Keratinocyte (primary cell): ENCODE results near the gene FAM174A. TPM values are rescaled to one million over a fixed set of nuclear protein-coding genes. Genes with fewer than 3 reads are reported as not detected.

ENCODE experiments used
- DNase-seq: peaks from one replicate; pipeline ENCODE4 v3.0.0-alpha.2; 2011; ENCODE audit warnings: low read depth, missing footprints, low spot score
- FAIRE-seq: peaks from 2 replicates; lab custom pipeline; 2011; peaks lifted over from hg19 to GRCh38; lab: Jason Lieb, UNC
- H2AFZ ChIP-seq: 2 replicates; pipeline ENCODE4 v1.6.0; 2012; ENCODE audit warnings: low read length, control low read depth, inconsistent platforms; ENCODE audit not compliant: control insufficient read depth
- H3K27ac ChIP-seq: 2 replicates; pipeline ENCODE4 v1.5.1; 2011; ENCODE audit warnings: low read length; ENCODE audit not compliant: control insufficient read depth, insufficient read depth
- H3K27me3 ChIP-seq: 3 replicates; pipeline ENCODE4 v1.6.0; 2011; ENCODE audit warnings: low read length; ENCODE audit not compliant: control insufficient read depth, insufficient read depth; ENCODE audit errors: extremely low read depth
- H3K36me3 ChIP-seq, 2 experiments: 2 replicates in 1 of 2; 3 replicates in 1 of 2; pipeline ENCODE4 v1.5.1; 2011; ENCODE audit warnings: low read length in 2 of 2, mild to moderate bottlenecking in 1 of 2; ENCODE audit not compliant: control insufficient read depth in 2 of 2, insufficient read depth in 2 of 2; ENCODE audit errors: extremely low read depth in 1 of 2
- H3K4me1 ChIP-seq: 3 replicates; pipeline ENCODE4 v1.5.1; 2011; ENCODE audit warnings: low read length; ENCODE audit not compliant: control insufficient read depth, insufficient read depth; ENCODE audit errors: extremely low read depth
- H3K4me2 ChIP-seq: 3 replicates; pipeline ENCODE4 v1.6.0; 2011; ENCODE audit warnings: low read depth, low read length; ENCODE audit not compliant: control insufficient read depth, insufficient read depth; ENCODE audit errors: extremely low read depth
- H3K4me3 ChIP-seq, 3 experiments: fragments of 200-600 bp in 1 of 3; sonication (generic) in 1 of 3; 2 replicates in 2 of 3; 3 replicates in 1 of 3; pipeline ENCODE4 v1.5.1; 2011 to 2016; ENCODE audit warnings: low read length in 3 of 3, mild to moderate bottlenecking in 3 of 3, control low read depth in 2 of 3, inconsistent platforms in 1 of 3, low read depth in 1 of 3, mixed read lengths in 1 of 3, mixed run types in 1 of 3, moderate library complexity in 1 of 3; ENCODE audit not compliant: control insufficient read depth in 2 of 3, insufficient read depth in 2 of 3; ENCODE audit errors: extremely low read depth in 1 of 3
- H3K79me2 ChIP-seq: 2 replicates; pipeline ENCODE4 v1.6.0; 2012; ENCODE audit warnings: low read length; ENCODE audit not compliant: control insufficient read depth, insufficient read depth
- H3K9ac ChIP-seq: 3 replicates; pipeline ENCODE4 v1.6.0; 2011; ENCODE audit warnings: low read length; ENCODE audit not compliant: control insufficient read depth, insufficient read depth; ENCODE audit errors: extremely low read depth
- H3K9me1 ChIP-seq: 3 replicates; pipeline ENCODE4 v1.6.0; 2011; ENCODE audit warnings: low read length; ENCODE audit not compliant: control insufficient read depth, insufficient read depth; ENCODE audit errors: extremely low read depth
- H3K9me3 ChIP-seq: 2 replicates; pipeline ENCODE4 v1.5.1; 2012; ENCODE audit warnings: low read depth, low read length; ENCODE audit not compliant: control insufficient read depth
- H4K20me1 ChIP-seq: 3 replicates; pipeline ENCODE4 v1.6.0; 2011; ENCODE audit warnings: low read length; ENCODE audit not compliant: control insufficient read depth, insufficient read depth; ENCODE audit errors: extremely low read depth
- EZH2 ChIP-seq: IDR thresholded peaks from one replicate; pipeline ENCODE4 v1.6.1; 2012; ENCODE audit warnings: inconsistent platforms, mild to moderate bottlenecking, low read length, moderate library complexity
- dilution Hi-C: fragments of 300-500 bp; cut with MboI; formaldehyde crosslinking; loops from one replicate; pipeline ENCODE4 v1.7.0; 2020; ENCODE audit warnings: low sequenced_read_pairs; ENCODE audit not compliant: extremely low pct_ligation_motif_present
- polyA plus RNA-seq, 5 experiments: library from polyadenylated mRNA; depleted of rRNA in 3 of 5; stranded (reverse) in 3 of 5; stranded (forward) in 1 of 5; unstranded in 1 of 5; fragments of >200 nt; gene quantifications; 1 replicate in 1 of 5; 2 replicates in 3 of 5; 3 replicates in 1 of 5; pipeline versions ENCODE4 v1.2.1 to v1.2.3, GENCODE V29; 2011 to 2012; ENCODE audit warnings: missing spikeins in 2 of 5, low read depth in 1 of 5, low replicate concordance in 1 of 5
- TF ChIP-seq, protein P1 (sequence below), 3 experiments: IDR thresholded peaks in 1 of 3; conservative IDR thresholded peaks in 1 of 3; optimal IDR thresholded peaks in 1 of 3; 2 replicates in 2 of 3; 3 replicates in 1 of 3; pipeline versions ENCODE3 to v1.5.1; 2011; ENCODE audit warnings: low read length in 3 of 3, mild to moderate bottlenecking in 3 of 3, moderate library complexity in 2 of 3, control low read depth in 1 of 3, inconsistent platforms in 1 of 3; ENCODE audit not compliant: insufficient read depth in 2 of 3; ENCODE audit errors: extremely low read depth in 1 of 3

Gene FAM174A
- polyA plus RNA-seq, 1 donor (not counting 4 experiments of a cell fraction or from before 2014, with no cell fraction given): 17.3 TPM

DNA sequence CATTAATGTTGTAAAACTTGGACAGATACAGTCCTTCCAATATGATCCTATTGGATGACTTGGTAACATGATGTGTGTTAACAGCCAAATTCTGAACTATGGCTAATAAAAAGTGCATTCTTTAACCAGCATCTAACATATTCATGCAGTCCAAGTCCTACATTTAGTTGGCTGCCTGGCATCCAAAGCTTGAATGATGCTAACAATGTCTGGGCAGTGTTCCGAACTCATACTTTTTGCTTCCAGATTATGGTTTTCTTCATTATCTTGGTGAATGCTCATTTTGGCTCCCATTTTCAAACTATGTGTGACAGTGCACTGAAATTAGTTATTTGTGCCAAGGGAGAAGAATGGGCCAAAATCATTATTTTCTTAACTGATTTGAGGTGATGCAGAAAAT is 2.8 kb downstream of the FAM174A start:
- Histone ChIP-seq H3K79me2 (peaks cover 27% of the 10 kb centered on the region), H3K9ac (no peak overlapping the region), H2AFZ (peak overlapping the region; percentile 55), H4K20me1 (no peaks in the 10 kb centered on the region), H3K27ac (no peak overlapping the region), H3K36me3 (no peaks in the 10 kb centered on the region), H3K4me3 (peak overlapping the region in 2 of 3 experiments; percentile 15 to 55), H3K4me1 (peaks cover 47% of the 10 kb centered on the region), H3K27me3 (no peaks in the 10 kb centered on the region), H3K9me1 (no peaks in the 10 kb centered on the region), H3K9me3 (no peaks in the 10 kb centered on the region), H3K4me2 (peak overlapping the region; percentile 81)
- dilution Hi-C loops: no loop called here
- DNase-seq (no peak), FAIRE-seq (no peak)
- no peak for TF ChIP-seq EZH2
- TF ChIP-seq, protein P1, sequence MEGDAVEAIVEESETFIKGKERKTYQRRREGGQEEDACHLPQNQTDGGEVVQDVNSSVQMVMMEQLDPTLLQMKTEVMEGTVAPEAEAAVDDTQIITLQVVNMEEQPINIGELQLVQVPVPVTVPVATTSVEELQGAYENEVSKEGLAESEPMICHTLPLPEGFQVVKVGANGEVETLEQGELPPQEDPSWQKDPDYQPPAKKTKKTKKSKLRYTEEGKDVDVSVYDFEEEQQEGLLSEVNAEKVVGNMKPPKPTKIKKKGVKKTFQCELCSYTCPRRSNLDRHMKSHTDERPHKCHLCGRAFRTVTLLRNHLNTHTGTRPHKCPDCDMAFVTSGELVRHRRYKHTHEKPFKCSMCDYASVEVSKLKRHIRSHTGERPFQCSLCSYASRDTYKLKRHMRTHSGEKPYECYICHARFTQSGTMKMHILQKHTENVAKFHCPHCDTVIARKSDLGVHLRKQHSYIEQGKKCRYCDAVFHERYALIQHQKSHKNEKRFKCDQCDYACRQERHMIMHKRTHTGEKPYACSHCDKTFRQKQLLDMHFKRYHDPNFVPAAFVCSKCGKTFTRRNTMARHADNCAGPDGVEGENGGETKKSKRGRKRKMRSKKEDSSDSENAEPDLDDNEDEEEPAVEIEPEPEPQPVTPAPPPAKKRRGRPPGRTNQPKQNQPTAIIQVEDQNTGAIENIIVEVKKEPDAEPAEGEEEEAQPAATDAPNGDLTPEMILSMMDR (optimal IDR thresholded peaks at IDR 0.05 in 1 of 3, IDR thresholded peaks at IDR 0.05 in 1 of 3, conservative IDR thresholded peaks at IDR 0.05 in 1 of 3; ENCODE audit: extremely low read depth in 1 of 3, insufficient read depth in 2 of 3, low read length in 3 of 3): no peak

DNA sequence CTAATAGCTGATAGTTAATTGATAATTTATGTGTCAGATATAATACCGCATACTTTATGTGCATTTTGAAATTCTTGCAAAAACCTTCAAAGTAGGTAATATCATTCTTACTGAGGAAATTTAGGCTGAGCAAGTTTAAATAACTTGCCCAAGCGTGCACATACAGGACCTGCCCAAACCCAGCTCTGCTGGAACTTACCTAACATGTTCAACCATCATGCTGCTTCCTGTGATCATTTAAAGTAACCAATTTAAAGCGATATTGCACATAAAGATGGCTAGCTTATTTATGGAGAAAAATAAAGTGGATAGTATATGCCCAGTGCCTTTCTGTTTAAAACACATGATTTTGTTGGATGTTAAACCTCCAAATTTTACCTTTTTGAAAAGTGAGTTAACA is 4.3 kb downstream of the FAM174A start:
- no peaks in the 10 kb centered on the region for H3K36me3 ChIP-seq
- H3K4me2 ChIP-seq: peak overlapping the region; percentile 81
- peak overlapping the region; percentile 34 for H3K27ac ChIP-seq
- peak overlapping the region in 2 of 3 experiments; percentile 52 to 53 for H3K4me3 ChIP-seq
- no peaks in the 10 kb centered on the region for H3K9me3 ChIP-seq
- H3K4me1 ChIP-seq: peaks cover 47% of the 10 kb centered on the region
- FAIRE-seq (peak; percentile 93), DNase-seq (peak; percentile 66)
- no peaks in the 10 kb centered on the region for H4K20me1 ChIP-seq
- no peaks in the 10 kb centered on the region for H3K27me3 ChIP-seq
- H3K9ac ChIP-seq: no peak overlapping the region
- no peak for TF ChIP-seq EZH2
- TF ChIP-seq, protein P1 (optimal IDR thresholded peaks at IDR 0.05 in 1 of 3, IDR thresholded peaks at IDR 0.05 in 1 of 3, conservative IDR thresholded peaks at IDR 0.05 in 1 of 3; ENCODE audit: extremely low read depth in 1 of 3, insufficient read depth in 2 of 3, low read length in 3 of 3): no peak
- dilution Hi-C loops: no loop called here
- H3K9me1 ChIP-seq: no peaks in the 10 kb centered on the region
- H2AFZ ChIP-seq: no peak overlapping the region
- peaks cover 27% of the 10 kb centered on the region for H3K79me2 ChIP-seq
